ENCODE data around the gene STX4.

STX4 gene

DNA sequence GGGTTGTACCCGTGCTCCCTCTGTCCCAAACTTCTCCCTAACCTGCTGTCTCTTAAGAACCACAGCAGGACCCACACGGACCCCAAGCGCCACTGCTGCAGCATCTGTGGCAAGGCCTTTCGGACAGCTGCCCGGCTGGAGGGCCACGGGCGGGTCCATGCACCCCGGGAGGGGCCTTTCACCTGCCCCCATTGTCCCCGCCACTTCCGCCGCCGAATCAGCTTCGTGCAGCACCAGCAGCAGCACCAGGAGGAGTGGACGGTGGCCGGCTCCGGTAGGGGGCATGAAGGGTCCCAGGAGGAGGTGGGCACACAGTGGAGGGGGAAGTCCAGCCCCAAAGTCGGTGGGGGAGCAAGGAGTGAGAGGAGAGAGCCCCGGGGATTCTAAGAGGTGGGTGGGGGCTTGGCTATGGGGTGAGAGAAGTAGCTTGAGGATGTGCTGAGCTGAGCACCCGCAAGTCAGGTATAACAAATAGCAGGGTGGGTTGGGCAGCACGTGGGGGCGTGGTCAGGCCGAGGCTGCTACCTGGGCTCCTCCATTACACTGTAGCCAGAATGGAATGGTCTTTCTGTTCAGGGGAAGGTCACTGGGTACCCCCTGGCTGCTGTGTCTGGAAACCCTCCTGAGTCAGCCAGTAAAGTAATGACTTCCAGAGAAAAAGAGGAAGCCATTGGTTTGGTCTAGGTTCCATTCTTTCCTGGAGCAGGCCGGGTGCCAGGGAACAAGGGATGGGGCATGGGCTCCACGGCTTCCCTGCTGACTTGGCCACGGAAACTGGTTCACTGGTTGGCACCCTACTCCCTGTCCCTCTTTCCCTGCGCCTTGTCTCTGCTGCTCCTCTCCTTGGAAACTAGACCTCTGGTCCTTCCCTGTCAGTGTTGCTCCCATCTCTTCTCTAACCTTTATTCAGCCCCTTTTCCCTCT lies 48.3 kb downstream of the STX4 start:
- TF ChIP-seq, protein P1, sequence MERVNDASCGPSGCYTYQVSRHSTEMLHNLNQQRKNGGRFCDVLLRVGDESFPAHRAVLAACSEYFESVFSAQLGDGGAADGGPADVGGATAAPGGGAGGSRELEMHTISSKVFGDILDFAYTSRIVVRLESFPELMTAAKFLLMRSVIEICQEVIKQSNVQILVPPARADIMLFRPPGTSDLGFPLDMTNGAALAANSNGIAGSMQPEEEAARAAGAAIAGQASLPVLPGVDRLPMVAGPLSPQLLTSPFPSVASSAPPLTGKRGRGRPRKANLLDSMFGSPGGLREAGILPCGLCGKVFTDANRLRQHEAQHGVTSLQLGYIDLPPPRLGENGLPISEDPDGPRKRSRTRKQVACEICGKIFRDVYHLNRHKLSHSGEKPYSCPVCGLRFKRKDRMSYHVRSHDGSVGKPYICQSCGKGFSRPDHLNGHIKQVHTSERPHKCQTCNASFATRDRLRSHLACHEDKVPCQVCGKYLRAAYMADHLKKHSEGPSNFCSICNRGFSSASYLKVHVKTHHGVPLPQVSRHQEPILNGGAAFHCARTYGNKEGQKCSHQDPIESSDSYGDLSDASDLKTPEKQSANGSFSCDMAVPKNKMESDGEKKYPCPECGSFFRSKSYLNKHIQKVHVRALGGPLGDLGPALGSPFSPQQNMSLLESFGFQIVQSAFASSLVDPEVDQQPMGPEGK (CRISPR knock-in tag; IDR thresholded peaks at IDR 0.05; ENCODE audit: borderline replicate concordance) = no peak
- TF ChIP-seq TCF4 (CRISPR knock-in tag; IDR thresholded peaks at IDR 0.05; ENCODE audit: borderline replicate concordance) = no peak
- no peak for ATAC-seq

DNA sequence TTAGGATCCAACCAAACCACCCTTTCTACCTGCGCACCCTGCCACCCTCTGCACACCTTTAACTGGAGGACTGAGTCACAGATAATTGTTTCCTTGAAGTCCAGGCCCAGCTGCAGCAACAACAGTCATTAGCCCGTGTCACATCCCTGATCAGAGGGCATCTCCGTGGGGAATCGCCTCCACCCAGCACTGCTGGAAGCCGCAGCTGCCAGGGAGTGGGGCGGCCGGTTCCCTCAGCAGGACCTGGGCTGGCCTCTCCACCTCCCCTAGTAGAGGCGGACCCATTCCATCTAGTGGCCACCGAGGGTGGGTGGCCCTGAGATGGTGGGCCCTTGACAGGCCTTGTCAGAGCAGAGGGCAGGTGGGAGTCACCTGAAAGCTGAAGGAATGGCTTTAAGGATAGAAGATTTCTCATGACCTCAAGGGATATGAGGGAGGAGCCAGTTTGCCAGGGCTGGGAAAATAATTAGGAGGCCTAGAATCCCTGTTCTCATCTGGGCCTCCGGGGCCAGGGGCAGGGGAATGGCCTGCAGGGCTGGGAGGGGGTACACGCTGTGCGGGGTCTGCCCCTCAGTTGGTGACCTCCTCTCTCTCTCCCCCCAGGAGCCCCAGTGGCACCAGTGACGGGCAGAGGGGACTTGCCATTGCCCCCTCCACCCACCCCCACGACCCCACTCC lies 49.1 kb downstream of the STX4 start:
- no peak for TF ChIP-seq ISL1 (CRISPR knock-in tag; IDR thresholded peaks at IDR 0.05)
- TF ChIP-seq ESRRG (CRISPR knock-in tag; IDR thresholded peaks at IDR 0.05) = no peak
- TF ChIP-seq, protein P2, sequence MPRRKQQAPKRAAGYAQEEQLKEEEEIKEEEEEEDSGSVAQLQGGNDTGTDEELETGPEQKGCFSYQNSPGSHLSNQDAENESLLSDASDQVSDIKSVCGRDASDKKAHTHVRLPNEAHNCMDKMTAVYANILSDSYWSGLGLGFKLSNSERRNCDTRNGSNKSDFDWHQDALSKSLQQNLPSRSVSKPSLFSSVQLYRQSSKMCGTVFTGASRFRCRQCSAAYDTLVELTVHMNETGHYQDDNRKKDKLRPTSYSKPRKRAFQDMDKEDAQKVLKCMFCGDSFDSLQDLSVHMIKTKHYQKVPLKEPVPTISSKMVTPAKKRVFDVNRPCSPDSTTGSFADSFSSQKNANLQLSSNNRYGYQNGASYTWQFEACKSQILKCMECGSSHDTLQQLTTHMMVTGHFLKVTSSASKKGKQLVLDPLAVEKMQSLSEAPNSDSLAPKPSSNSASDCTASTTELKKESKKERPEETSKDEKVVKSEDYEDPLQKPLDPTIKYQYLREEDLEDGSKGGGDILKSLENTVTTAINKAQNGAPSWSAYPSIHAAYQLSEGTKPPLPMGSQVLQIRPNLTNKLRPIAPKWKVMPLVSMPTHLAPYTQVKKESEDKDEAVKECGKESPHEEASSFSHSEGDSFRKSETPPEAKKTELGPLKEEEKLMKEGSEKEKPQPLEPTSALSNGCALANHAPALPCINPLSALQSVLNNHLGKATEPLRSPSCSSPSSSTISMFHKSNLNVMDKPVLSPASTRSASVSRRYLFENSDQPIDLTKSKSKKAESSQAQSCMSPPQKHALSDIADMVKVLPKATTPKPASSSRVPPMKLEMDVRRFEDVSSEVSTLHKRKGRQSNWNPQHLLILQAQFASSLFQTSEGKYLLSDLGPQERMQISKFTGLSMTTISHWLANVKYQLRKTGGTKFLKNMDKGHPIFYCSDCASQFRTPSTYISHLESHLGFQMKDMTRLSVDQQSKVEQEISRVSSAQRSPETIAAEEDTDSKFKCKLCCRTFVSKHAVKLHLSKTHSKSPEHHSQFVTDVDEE (CRISPR knock-in tag; IDR thresholded peaks at IDR 0.05) = no peak
- TF ChIP-seq BACH2 (CRISPR knock-in tag; IDR thresholded peaks at IDR 0.05; ENCODE audit: borderline replicate concordance) = no peak
- TF ChIP-seq CSDC2 (CRISPR knock-in tag; IDR thresholded peaks at IDR 0.05) = no peak
- no peak for TF ChIP-seq TCF4 (CRISPR knock-in tag; IDR thresholded peaks at IDR 0.05; ENCODE audit: borderline replicate concordance)
- no peak for TF ChIP-seq ZC3H10 (CRISPR knock-in tag; IDR thresholded peaks at IDR 0.05)
- no peak for ATAC-seq

DNA sequence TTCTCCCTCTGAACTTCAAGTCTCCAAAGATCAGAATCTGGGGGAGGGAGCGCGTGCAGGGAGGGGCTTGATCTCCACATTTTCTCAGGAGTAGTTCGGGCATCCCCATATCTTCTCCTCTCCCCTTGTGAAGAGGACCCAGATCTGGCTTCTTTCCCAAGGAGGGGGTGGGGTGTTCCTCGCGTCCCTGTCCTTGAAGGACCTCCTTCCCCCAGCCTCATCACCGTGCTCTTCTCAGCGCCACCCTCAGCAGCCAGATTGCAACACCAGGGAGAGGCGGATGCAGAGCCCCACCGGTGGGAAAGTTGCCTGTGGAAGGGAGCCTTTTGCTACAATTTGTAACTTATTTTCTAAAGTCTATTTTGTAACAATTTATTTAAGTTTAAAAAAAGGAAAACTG lies 49.7 kb downstream of the STX4 start:
- TF ChIP-seq TCF4 (CRISPR knock-in tag; IDR thresholded peaks at IDR 0.05; ENCODE audit: borderline replicate concordance) (no peak), CSDC2 (CRISPR knock-in tag; IDR thresholded peaks at IDR 0.05) (no peak), ESRRG (CRISPR knock-in tag; IDR thresholded peaks at IDR 0.05) (no peak)
- TF ChIP-seq, protein P3, sequence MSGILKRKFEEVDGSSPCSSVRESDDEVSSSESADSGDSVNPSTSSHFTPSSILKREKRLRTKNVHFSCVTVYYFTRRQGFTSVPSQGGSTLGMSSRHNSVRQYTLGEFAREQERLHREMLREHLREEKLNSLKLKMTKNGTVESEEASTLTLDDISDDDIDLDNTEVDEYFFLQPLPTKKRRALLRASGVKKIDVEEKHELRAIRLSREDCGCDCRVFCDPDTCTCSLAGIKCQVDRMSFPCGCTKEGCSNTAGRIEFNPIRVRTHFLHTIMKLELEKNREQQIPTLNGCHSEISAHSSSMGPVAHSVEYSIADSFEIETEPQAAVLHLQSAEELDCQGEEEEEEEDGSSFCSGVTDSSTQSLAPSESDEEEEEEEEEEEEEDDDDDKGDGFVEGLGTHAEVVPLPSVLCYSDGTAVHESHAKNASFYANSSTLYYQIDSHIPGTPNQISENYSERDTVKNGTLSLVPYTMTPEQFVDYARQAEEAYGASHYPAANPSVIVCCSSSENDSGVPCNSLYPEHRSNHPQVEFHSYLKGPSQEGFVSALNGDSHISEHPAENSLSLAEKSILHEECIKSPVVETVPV (CRISPR knock-in tag; IDR thresholded peaks at IDR 0.05) = no peak
- ATAC-seq = no peak

DNA sequence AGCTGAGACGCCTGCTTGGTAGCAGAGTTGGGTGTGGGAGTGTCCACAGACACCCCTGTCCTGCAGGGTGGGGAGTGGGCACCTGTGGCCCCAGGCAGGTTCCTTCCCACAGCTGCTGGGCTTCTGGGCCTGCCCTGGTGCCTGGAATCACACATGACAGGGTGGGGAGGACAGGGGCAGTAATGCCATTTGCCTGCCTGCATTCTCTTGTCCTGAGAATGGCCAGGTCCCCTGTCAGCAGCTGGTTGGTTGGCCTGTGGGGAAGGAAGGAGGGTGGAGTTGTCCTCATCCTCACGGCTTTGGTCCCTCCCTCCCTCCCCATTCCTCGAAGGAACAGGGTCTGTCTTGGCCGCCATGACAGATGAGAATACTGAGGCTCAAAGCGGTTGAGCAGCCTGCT lies 50.2 kb downstream of the STX4 start:
- TF ChIP-seq, protein P1 (CRISPR knock-in tag; IDR thresholded peaks at IDR 0.05; ENCODE audit: borderline replicate concordance) = no peak
- TF ChIP-seq GLIS3 (CRISPR knock-in tag; IDR thresholded peaks at IDR 0.05) (no peak), TOX (CRISPR knock-in tag; IDR thresholded peaks at IDR 0.05; ENCODE audit: borderline replicate concordance) (no peak), ZNF70 (CRISPR knock-in tag; IDR thresholded peaks at IDR 0.05) (no peak), PPARA (CRISPR knock-in tag; IDR thresholded peaks at IDR 0.05; ENCODE audit: borderline replicate concordance) (no peak), RARB (CRISPR knock-in tag; IDR thresholded peaks at IDR 0.05) (no peak), ZNF8 (CRISPR knock-in tag; IDR thresholded peaks at IDR 0.05) (no peak), CSDC2 (CRISPR knock-in tag; IDR thresholded peaks at IDR 0.05) (no peak), SNAI2 (CRISPR knock-in tag; IDR thresholded peaks at IDR 0.05) (no peak), ZNF565 (CRISPR knock-in tag; conservative IDR thresholded peaks at IDR 0.05; ENCODE audit: low read depth) (no peak), BACH2 (CRISPR knock-in tag; IDR thresholded peaks at IDR 0.05; ENCODE audit: borderline replicate concordance) (no peak)
- TF ChIP-seq, protein P2 (CRISPR knock-in tag; IDR thresholded peaks at IDR 0.05) = no peak
- no peak for ATAC-seq
